NCI-H2196 (cell line): ENCODE data around the gene RNASE7.

Source experiments
- DNase-seq: peaks from one replicate; lab custom pipeline; 2025; ENCODE audit not compliant: unreplicated experiment; lab: John Stamatoyannopoulos, UW

Gene RNASE7

DNA sequence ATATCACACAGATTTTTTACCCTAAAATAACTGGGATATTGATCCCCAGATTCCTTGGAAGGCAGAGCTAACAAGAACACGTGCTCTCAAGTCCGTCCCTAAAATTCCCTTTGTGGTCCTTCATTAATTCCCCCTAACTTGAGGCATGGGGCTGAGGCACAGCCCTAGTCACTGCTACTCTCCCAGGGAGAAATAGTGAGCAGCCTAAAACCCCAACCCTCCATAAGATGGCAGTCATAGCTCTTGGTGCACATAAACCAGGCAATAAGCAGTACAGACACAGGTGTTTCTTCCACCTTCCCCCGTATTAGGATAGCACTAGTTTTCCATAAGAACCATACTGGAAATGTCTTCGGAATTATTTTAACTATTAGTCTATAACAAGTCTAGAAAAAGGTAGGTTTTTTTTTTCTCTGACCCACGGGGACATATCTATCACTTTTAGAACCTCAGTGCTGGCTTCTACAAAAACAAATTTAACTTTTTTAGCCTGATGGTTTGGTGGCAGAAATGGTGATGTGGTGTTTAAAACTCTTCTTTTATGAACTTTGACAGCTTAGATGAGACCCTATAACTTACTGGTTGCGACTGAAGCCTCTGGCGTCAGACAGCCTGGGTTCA is 24.8 kb downstream of the RNASE7 start:
- DNase-seq = peak; percentile 28

DNA sequence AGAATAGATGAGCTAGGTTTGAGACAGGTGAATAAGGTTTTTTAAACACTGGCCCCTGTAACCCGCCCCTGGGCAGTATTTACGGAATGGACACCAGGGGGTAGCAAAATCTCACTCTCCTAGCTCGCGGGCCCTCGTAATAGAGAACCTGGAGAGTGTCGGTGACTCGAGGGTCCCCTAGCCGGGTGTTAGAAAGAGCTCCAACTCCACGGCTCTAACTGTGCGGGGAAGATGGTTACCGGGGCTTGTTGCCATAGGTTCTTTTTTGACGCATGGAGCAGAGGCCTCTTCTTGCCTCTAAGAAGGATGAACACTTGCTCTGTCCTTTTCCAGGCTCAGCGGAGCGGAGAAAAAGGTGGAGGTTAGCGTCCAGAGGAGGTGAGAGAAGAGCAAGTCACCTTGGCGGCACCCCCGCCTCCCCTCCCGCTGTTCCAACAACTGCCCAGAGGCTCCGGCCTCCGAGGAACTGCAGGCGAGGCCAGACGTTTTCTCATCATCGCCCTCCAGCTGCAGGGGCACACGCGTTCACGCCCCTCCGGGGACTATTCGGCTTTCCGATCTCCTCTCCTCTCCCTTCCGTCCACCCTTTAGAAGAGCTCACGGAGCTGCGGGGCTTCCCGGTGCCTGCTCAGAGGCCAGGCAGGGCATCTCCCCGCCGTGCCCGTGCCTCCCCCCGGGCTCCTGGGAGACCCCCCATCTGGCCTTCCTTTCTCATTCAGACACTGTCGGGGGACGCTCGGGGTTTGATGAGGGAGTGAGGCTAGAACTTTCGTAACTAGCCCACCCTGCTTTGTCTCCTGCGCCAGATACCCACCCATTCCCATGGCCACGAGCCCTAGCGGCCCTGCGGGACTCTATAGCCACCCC is 26.6 kb downstream of the RNASE7 start:
- peak; percentile 82 for DNase-seq

- DNase-seq = peak; percentile 32
Observed at GRCh38 chr14:21069388-21070082, 27.4 kb downstream of the RNASE7 start.

DNA sequence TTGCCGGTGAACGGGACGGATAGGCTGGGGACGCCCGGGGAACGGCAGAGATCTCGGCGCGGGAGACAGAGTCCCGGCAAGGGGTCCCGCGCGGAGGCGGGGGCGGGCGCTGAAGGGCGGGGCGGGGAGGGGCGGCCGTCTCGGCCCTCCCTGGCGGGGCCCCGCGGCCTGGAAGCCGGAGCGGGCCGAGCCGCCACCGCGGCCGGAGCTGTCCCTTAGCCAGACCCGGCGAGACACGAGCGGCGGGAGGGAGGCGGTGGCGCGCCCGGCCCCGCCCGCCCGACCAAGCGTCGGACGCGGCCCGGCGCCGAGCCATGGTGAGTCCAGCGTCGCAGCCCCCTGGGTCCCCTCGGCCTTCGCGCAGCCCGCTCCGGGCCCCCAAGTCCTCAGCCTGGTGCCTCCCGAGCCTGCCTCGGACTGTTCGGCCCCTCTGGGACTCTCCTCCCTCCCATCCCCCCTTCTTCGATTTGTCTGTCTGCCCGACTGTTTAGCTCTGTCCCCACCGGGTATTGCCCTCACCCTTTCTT is 28.0 kb downstream of the RNASE7 start, which contains the start of gene ARHGEF40:
TSS of gene ARHGEF40 (plus strand) at position 222 of the 527 bp plus-strand sequence. CDS start at position 315, 93 bp downstream.
- DNase-seq = peak; percentile 68

DNA sequence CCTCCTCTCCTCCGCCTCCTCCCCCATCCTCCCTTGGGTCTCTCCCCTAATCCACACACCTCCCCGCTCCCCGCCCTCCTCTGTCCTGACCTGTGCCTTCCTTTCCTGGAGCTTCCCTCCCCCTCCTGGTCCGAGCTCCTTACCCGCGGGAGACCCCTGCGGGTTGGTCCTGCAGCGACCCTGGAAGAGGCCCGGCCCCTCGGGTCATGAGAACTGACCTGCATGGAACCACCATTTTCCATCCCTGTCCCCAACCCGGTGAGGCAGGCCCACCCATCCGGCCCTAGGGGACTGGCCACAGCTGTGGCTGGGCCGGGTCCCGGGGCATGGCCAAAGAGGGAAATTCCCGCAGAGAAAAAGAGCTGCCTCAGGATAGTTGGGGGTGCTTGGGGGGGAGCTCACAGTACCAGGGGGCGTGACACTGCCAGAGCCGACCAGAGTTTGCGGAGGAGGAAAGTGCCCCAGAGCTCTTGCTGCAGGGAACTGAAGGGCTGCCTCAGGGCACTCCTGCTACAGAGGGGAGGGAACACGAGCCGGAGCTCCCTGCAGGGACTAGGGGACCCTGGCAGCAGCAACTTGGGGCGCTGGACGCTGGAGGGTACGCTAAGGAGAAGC is 28.6 kb downstream of the RNASE7 start:
- DNase-seq = peak; percentile 42

GRCh38 chr14:21071225-21072030 is 29.3 kb downstream of the RNASE7 start:
- peak; percentile 85 for DNase-seq

DNA sequence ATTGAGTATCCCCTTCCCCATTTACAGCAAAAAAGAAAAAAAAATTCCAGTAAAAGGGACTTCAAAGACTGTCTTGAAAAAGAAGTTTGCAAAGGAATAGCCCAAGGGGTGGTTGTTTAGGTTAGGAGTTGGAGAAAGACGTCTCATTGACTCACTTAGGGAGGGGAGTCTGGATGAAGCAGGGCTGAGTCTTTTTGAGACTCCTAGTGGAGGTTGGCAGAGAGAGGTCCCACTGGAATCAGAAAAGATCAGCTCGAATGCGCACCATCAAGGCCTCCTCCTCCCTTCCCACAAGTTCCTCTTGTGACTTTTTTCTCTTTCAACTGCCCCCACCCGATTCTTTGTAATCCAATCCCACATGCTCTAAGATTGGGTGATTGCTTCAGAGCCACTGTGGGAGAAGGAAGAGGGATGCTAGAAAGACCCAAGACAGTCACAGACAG is 29.9 kb downstream of the RNASE7 start:
- DNase-seq = no peak

DNA sequence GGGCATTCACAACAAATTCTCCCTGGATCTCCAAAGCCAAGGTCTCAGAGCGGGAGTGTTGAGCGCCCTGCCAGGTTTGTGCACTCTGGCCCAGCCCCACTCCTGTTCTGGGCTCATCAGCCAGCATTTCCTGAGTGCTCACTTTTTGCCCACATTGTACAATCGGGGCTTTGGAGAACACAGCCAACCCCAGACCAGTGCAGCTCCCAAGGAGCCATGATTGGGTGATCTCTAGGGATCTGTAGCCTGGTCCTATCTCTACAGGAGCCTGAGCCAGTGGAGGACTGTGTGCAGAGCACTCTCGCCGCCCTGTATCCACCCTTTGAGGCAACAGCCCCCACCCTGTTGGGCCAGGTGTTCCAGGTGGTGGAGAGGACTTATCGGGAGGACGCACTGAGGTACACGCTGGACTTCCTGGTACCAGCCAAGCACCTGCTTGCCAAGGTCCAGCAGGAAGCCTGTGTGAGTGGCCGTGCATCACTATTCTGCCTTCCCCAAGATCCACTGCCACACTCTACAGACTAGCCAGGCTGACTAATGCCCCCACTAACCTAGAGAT is 30.7 kb downstream of the RNASE7 start:
- DNase-seq = peak; percentile 47

DNA sequence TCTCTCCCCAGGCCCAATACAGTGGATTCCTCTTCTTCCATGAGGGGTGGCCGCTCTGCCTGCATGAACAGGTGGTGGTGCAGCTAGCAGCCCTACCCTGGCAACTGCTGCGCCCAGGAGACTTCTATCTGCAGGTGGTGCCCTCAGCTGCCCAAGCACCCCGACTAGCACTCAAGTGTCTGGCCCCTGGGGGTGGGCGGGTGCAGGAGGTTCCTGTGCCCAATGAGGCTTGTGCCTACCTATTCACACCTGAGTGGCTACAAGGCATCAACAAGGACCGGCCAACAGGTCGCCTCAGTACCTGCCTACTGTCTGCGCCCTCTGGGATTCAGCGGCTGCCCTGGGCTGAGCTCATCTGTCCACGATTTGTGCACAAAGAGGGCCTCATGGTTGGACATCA is 31.8 kb downstream of the RNASE7 start:
- DNase-seq = no peak

- DNase-seq = no peak
Observed at GRCh38 chr14:21074398-21075272, 32.5 kb downstream of the RNASE7 start.

DNA sequence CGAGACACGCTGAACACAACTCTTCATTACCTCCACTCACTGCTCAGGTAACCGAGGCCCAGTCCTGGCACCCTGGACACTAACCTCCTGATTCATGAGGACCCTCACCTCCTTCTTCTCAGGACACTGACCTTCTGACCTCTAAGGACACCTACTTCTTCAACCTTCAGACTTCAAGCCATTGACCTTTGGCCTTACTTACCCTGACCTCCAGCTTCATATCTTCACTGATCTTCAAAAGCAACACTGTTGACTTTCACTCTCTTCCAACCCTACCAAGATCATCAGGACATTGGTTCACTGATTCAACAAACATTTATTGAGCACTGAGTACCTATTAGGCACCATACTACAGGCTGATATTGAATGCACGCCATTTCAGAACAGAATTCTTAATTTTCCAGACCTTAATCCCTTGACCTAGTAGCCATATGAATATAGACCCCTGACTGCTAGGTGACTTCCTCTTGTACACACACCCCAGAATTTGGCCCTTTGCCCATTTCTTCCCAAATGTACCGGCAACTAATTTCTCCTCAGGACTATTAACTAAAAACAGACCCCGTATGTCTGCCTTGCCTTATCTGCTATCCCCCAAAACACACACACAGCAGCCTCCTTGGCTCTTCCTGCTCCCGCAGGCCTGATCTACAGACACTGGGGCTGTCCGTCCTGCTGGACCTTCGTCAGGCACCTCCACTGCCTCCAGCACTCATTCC is 33.7 kb downstream of the RNASE7 start:
- no peak for DNase-seq

DNA sequence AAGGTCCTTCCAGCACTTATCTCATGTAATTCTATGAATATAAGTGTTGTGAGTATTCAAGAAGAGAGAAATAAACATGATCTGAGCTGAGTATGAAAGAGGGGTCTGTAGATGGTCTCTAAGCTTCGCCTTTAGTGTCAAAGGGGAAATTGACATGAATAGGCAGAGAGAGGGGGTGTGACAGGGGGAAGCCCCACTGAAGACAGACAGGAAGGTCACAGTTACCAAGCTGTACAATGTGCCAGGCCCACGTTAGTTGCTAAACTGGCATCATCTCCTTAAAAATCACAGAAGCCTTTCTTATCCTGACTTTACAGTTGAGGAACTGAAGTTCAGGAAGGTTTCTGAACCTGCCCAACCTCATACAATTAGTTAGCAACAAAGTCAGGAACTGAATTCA is 35.5 kb downstream of the RNASE7 start:
- DNase-seq = no peak

DNA sequence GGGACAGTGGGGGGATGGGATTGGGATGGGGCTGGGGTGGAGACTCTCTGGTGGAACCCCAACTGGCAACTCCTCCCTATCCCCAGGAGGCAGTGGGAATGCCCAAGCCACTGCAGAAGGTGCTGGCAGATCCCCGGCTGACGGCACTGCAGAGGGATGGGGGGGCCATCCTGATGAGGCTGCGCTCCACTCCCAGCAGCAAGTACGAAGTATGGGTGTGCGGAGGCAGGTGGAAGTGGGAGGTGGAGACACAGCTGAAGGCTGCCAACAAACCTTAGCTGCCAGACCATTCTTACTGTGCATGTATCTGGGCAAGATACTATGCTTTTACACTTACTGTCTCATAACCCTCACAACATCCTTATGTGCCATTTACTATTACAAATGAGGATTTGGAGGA is 36.1 kb downstream of the RNASE7 start:
- no peak for DNase-seq

GRCh38 chr14:21078726-21079125 is 36.6 kb downstream of the RNASE7 start:
- no peak for DNase-seq

- no peak for DNase-seq
Observed at GRCh38 chr14:21081521-21082142, 39.5 kb downstream of the RNASE7 start.

DNA sequence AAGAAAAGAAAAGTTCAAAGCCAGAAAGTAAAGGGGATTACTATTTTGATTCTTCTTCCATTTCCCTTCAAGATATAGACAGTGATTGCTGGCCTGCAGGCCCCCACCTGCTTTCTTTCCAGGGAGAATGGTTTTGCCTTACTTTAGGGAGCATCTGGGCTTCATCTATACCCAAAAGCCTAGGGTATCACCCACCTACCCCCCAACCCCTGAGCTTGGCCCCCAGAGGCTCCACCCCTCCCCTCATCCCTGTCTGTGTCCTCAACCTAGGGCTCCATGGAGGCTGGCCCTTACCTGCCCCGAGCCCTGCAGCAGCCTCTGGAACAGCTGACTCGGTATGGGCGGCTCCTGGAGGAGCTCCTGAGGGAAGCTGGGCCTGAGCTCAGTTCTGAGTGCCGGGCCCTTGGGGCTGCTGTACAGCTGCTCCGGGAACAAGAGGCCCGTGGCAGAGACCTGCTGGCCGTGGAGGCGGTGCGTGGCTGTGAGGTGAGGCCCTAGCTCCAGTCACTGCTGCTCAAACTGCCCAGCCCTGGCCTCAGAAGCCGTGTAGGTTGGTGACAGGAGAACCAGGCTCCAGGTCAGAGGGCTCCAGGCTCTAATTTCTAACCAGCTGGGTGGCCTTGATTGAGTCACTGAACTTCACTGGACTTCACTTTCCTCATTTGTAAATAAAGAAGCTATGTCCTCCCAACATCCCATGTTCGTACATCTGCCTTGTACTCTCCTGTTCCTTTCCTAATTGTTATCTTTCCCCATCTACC is 41.6 kb downstream of the RNASE7 start:
- no peak for DNase-seq

DNA sequence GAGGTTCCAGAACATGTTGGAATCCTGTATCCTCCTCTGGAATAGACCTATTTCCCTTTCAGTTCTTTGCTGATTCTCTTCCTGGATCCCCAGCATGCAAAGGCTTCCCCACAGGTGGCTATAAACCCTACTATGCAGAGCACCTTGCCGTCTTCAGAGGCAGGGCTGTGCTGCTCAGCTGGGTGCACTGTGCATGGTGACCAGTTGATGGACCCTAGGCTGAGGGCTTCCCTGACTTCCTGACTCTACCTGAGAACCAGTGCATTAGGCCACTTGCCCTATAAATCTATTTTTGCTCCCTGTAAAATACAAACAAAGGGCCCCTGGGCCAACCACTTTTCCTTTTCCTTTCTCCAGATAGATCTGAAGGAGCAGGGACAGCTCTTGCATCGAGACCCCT is 42.2 kb downstream of the RNASE7 start:
- DNase-seq = no peak
